Neural progenitor cell (in vitro differentiated cells): ENCODE data around the gene FMO2. TPM values are rescaled to one million over a fixed set of nuclear protein-coding genes. Genes with fewer than 3 reads are reported as not detected.
"Not testable (repeated sequence)": the region's sequence is repeated elsewhere in the genome, so short reads cannot be mapped to it uniquely, and the experiment has no call there.

ENCODE experiments used
- DNase-seq: peaks from one replicate; pipeline ENCODE4 v3.0.0-alpha.2; 2016; ENCODE audit warnings: low spot score
- H2AFZ ChIP-seq: fragments of 200-600 bp; sonication (generic); replicated peaks from 2 replicates; pipeline ENCODE4 v1.6.1; 2016; ENCODE audit warnings: antibody characterized with exemption
- H3F3A ChIP-seq: fragments of 200-600 bp; sonication (generic); 2 replicates; pipeline ENCODE4 v1.6.1; 2016; ENCODE audit warnings: antibody characterized with exemption, low read depth
- H3K27ac ChIP-seq: fragments of 200-600 bp; sonication (generic); 2 replicates; pipeline ENCODE4 v1.5.1; 2016; ENCODE audit warnings: mild to moderate bottlenecking
- H3K27me3 ChIP-seq: fragments of 200-600 bp; sonication (generic); 2 replicates; pipeline ENCODE4 v1.6.1; 2016; ENCODE audit warnings: mild to moderate bottlenecking, moderate library complexity
- H3K36me3 ChIP-seq: fragments of 200-600 bp; sonication (generic); 2 replicates; pipeline ENCODE4 v1.5.1; 2016
- H3K4me1 ChIP-seq: fragments of 200-600 bp; sonication (generic); 2 replicates; pipeline ENCODE4 v1.6.1; 2016; ENCODE audit warnings: mixed run types
- H3K4me2 ChIP-seq: fragments of 200-600 bp; sonication (generic); 2 replicates; pipeline ENCODE4 v1.6.1; 2016
- H3K4me3 ChIP-seq: fragments of 200-600 bp; sonication (generic); 2 replicates; pipeline ENCODE4 v1.5.1; 2016
- H3K79me2 ChIP-seq: fragments of 200-600 bp; sonication (generic); 2 replicates; pipeline ENCODE4 v1.6.1; 2016; ENCODE audit warnings: low read depth
- H3K9ac ChIP-seq: fragments of 200-600 bp; sonication (generic); 2 replicates; pipeline ENCODE4 v1.6.1; 2016
- H3K9me3 ChIP-seq: fragments of 200-600 bp; sonication (generic); 2 replicates; pipeline ENCODE4 v1.5.1; 2016; ENCODE audit warnings: low read depth
- H4K20me1 ChIP-seq: fragments of 200-600 bp; sonication (generic); 2 replicates; pipeline ENCODE4 v1.6.1; 2016; ENCODE audit warnings: low read depth
- H3K27ac Mint-ChIP-seq: 3 replicates; pipeline ENCODE4 v1.8.0; 2021; ENCODE audit warnings: mixed read lengths
- H3K27me3 Mint-ChIP-seq: 2 replicates; pipeline ENCODE4 v1.8.0; 2022; ENCODE audit warnings: low read depth, mild to moderate bottlenecking, inconsistent platforms, moderate library complexity, mixed read lengths; ENCODE audit not compliant: insufficient read depth
- H3K36me3 Mint-ChIP-seq: 3 replicates; pipeline ENCODE4 v1.8.0; 2021; ENCODE audit warnings: mixed read lengths
- H3K4me1 Mint-ChIP-seq: 3 replicates; pipeline ENCODE4 v1.8.0; 2021; ENCODE audit warnings: mixed read lengths
- H3K4me3 Mint-ChIP-seq: 3 replicates; pipeline ENCODE4 v1.8.0; 2021; ENCODE audit warnings: mild to moderate bottlenecking, moderate library complexity, mixed read lengths
- H3K9me3 Mint-ChIP-seq: 3 replicates; pipeline ENCODE4 v1.8.0; 2020; ENCODE audit warnings: mixed read lengths
- EZH2 ChIP-seq: fragments of 200-600 bp; sonication (generic); IDR thresholded peaks from 2 replicates; pipeline ENCODE4 v1.6.1; 2017; ENCODE audit warnings: antibody characterized with exemption, mild to moderate bottlenecking, moderate library complexity
- EZH2phosphoT487 ChIP-seq: fragments of 200-600 bp; sonication (generic); IDR thresholded peaks from 2 replicates; pipeline ENCODE4 v1.6.1; 2017; ENCODE audit warnings: antibody characterized with exemption
- total RNA-seq: library from RNA; depleted of rRNA; stranded (reverse); fragments of >200 nt; gene quantifications from 2 replicates; pipeline ENCODE4 v1.2.3, GENCODE V29; 2015; ENCODE audit warnings: low replicate concordance
- TF ChIP-seq, protein P1 (sequence below): fragments of 200-600 bp; sonication (generic); IDR thresholded peaks from 2 replicates; pipeline ENCODE4 v1.5.1; 2017; ENCODE audit warnings: antibody characterized with exemption, mild to moderate bottlenecking

Gene FMO2
- total RNA-seq, 1 donor from 2014 or later = 0.47 TPM

DNA sequence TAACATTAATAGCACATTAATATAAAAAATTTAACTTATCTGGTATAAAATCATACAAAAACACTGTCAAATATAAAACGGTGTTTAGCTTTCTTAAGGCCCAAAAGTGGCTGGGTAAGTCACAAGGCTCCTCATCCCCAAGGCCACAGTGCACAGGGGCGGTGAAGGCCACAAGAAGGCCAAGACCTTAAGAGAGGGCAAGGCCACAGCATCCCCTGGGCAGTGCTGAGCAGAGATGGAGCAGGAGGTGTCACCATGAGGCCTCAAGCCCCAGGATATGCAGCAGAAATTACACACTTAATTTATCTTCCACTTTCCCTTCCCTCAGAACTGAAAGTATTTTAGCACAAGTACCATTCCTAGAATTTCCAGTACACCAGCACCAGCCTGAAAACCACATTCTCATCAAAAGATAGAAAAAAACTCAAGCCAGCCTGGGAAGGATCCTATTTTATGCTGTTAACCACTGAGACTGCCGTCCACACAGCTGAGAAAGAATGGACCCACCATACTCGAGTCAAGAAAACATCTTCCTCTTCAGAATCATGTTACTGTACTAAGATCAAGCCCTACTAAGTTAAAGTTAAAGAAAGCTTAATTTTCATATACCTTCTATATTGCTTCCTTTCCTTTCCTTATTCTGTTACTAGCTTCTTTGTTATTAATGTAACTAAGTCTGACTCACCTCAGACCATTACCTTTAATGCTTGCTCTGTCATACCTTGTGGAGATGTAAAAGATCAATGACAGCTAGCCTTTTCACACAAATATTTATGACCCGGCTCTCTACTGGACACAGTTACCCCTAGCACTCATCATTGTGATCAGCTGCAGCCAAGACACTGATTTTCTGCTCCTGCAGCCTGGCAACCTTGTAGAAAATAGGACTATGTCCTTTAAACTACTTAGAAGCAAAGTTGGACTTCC is 36.8 kb downstream of the FMO2 start:
- H3K79me2 ChIP-seq = no peaks in the 10 kb centered on the region
- H3K9me3 Mint-ChIP-seq = peaks cover 17% of the 10 kb centered on the region
- H3K36me3 ChIP-seq = no peaks in the 10 kb centered on the region
- H3F3A ChIP-seq = peaks cover 42% of the 10 kb centered on the region
- H3K9ac ChIP-seq = no peak overlapping the region
- no peak overlapping the region for H3K4me3 Mint-ChIP-seq
- no peak overlapping the region for H2AFZ ChIP-seq
- no peaks in the 10 kb centered on the region for H4K20me1 ChIP-seq
- DNase-seq = no peak
- H3K27me3 Mint-ChIP-seq = peaks cover 7% of the 10 kb centered on the region
- peak overlapping the region; percentile 77 for H3K4me2 ChIP-seq
- H3K27me3 ChIP-seq = no peaks in the 10 kb centered on the region
- TF ChIP-seq EZH2phosphoT487 (no peak), EZH2 (no peak)
- TF ChIP-seq, protein P1, sequence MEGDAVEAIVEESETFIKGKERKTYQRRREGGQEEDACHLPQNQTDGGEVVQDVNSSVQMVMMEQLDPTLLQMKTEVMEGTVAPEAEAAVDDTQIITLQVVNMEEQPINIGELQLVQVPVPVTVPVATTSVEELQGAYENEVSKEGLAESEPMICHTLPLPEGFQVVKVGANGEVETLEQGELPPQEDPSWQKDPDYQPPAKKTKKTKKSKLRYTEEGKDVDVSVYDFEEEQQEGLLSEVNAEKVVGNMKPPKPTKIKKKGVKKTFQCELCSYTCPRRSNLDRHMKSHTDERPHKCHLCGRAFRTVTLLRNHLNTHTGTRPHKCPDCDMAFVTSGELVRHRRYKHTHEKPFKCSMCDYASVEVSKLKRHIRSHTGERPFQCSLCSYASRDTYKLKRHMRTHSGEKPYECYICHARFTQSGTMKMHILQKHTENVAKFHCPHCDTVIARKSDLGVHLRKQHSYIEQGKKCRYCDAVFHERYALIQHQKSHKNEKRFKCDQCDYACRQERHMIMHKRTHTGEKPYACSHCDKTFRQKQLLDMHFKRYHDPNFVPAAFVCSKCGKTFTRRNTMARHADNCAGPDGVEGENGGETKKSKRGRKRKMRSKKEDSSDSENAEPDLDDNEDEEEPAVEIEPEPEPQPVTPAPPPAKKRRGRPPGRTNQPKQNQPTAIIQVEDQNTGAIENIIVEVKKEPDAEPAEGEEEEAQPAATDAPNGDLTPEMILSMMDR = no peak
- no peak overlapping the region for H3K4me3 ChIP-seq
- peaks cover 42% of the 10 kb centered on the region for H3K4me1 Mint-ChIP-seq
- H3K27ac ChIP-seq = peak overlapping the region; percentile 99
- H3K27ac Mint-ChIP-seq = peak overlapping the region; percentile 61
- peaks cover 8% of the 10 kb centered on the region for H3K9me3 ChIP-seq
- peaks cover 65% of the 10 kb centered on the region for H3K4me1 ChIP-seq
- H3K36me3 Mint-ChIP-seq = peaks cover 2% of the 10 kb centered on the region

- peak overlapping the region; percentile 32 for H3K4me2 ChIP-seq
- TF ChIP-seq EZH2 = no peak
- TF ChIP-seq, protein P1 = no peak
- TF ChIP-seq EZH2phosphoT487 = no peak
- no peak overlapping the region for H2AFZ ChIP-seq
- no peak for DNase-seq
- H3K79me2 ChIP-seq = no peaks in the 10 kb centered on the region
- H3K4me3 ChIP-seq = no peak overlapping the region
- peak overlapping the region; percentile 61 for H3K27ac Mint-ChIP-seq
- peaks cover 1% of the 10 kb centered on the region for H3K9me3 ChIP-seq
- no peaks in the 10 kb centered on the region for H3K27me3 ChIP-seq
- H4K20me1 ChIP-seq = no peaks in the 10 kb centered on the region
- no peak overlapping the region for H3K9ac ChIP-seq
- H3K9me3 Mint-ChIP-seq = peaks cover 9% of the 10 kb centered on the region
- H3K27me3 Mint-ChIP-seq = peaks cover 7% of the 10 kb centered on the region
- H3F3A ChIP-seq = peaks cover 42% of the 10 kb centered on the region
- H3K4me1 Mint-ChIP-seq = peaks cover 42% of the 10 kb centered on the region
- H3K36me3 Mint-ChIP-seq = peaks cover 2% of the 10 kb centered on the region
- H3K36me3 ChIP-seq = no peaks in the 10 kb centered on the region
- no peak overlapping the region for H3K27ac ChIP-seq
- H3K4me3 Mint-ChIP-seq = no peak overlapping the region
- peaks cover 65% of the 10 kb centered on the region for H3K4me1 ChIP-seq
Observed at GRCh38 chr1:171222936-171223335, 37.8 kb downstream of the FMO2 start.

DNA sequence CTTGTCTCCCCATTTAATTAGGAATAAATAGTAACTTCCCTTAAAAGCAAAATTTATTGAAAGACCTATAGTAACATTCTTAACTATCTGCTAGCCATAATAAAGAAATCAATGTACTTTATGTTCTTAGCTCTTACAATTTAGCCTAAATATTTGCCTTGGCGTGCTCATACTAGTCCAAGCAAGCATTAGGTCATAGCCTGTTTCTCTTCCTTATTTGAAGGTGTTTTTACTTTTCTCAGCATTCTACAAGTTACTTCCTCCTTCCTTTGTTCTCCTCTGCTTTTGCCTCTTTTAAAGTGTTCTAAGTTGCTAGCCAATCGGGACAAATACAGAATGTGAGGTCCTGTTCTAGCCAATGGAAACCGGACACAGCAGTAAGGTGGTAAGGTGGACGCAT is 39.2 kb downstream of the FMO2 start:
- Histone ChIP-seq H3K4me1 (peaks cover 57% of the 10 kb centered on the region), H2AFZ (peak overlapping the region; percentile 81), H3K27ac (peak overlapping the region; percentile 27), H3F3A (peaks cover 31% of the 10 kb centered on the region)
- H3K9me3 ChIP-seq, H3K27me3 ChIP-seq, H3K4me3 Mint-ChIP-seq, H3K36me3 Mint-ChIP-seq, H3K9me3 Mint-ChIP-seq, H3K36me3 ChIP-seq, H3K9ac ChIP-seq, H3K27me3 Mint-ChIP-seq, DNase-seq, H4K20me1 ChIP-seq, H3K27ac Mint-ChIP-seq, H3K4me2 ChIP-seq, H3K4me3 ChIP-seq, H3K79me2 ChIP-seq: not testable (repeated sequence)
- H3K4me1 Mint-ChIP-seq = peaks cover 36% of the 10 kb centered on the region
